GM19372 (cell line): Measurements from ENCODE around the gene ROCK2.

Experiments used
- ATAC-seq: cut with Tn5 transposase; IDR thresholded peaks from one replicate; pipeline ENCODE4 v1.9.1; 2021; ENCODE audit warnings: mild to moderate bottlenecking, low read depth, moderate library complexity; ENCODE audit not compliant: unreplicated experiment

The ROCK2 gene

DNA sequence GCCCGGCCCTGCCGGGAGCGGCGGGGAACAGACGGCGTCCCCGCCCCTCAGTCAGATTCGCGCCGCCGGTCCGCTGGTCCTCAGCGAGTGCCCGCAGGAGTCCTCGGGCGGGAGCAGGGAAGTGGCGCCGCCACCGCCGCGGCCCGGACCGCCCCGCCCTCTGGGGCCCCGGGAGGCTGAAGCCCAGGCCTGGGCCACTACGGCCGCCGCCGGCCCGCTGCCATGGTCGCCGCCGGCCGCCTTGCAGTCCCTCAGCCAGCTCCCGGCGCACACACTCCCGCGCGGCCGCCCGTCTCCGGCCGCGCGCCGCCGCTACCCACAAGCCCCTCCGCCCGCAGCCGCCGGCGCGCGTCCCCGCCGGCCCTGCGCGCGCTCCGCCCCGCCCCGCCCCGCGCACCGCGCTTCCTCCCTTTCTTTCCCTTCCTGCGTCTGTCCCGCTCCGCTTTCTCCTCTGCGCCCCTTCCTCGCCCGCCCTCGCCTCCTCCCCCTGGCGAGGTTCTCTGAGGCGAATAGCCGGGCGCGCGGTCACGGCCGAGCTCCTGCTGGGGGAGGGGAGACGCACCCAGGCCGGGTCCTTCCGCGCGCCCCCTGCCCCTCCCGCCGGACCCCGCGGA, at the start of gene ROCK2:
ROCK2 (minus strand) TSS at position 295 of the 614 bp plus-strand sequence. CDS start 500 bp downstream, outside the sequence.
- ATAC-seq = peak; percentile 56

DNA sequence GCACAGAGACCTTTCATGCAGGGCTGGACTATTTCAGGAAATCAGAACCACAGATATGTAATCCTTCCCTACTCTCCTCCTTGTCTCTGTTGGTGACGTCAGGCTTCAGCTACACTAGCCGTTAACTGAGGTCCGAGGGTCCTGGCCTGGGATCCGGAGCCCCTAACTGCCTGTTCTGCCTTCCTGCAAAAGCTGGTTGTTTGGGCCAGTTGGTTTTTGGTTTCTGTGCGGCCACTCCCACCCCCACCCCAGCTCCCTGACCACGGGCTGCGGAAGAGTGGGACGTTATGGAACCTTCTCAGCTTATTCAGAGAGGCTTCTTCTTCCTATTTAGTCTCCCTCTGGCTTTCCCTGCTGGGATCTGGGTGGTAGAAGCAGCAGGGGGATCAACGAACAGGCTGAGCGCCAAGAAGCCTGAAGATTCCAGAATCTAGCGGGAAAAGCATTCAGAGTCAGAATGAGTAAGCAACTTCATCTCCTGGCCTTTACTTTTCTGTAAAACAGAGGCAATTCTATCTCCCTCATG, 49.3 kb upstream of the ROCK2 start:
- ATAC-seq = no peak

DNA sequence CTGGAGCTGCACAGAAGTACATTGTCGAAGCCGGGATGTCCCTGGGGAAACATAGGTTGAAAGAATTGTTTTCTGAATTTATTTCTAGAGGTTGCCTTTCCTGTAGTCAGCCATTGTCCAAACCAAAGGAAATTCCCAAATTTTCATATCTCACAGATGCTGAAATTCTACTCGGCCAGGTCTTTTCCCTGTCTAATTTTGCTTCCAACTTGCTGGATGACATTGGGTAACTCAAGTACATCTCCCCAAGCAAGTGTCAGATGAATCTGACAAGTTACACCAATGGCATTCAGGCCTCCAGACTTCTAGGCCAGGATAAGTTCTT, 47.5 kb upstream of the ROCK2 start:
- ATAC-seq = no peak

DNA sequence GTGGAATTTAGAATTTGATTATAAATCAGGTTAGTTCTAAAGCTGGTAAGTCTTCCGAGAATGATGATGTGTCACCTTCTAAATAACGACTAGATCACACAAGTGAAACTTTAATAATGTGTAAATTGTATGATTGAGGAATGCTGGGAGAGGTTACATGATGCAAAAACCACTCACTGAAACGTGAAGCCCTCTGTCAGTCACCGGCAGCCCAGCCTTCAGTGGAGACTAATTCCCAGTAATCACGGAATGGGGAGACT, 45.9 kb upstream of the ROCK2 start:
- no peak for ATAC-seq

DNA sequence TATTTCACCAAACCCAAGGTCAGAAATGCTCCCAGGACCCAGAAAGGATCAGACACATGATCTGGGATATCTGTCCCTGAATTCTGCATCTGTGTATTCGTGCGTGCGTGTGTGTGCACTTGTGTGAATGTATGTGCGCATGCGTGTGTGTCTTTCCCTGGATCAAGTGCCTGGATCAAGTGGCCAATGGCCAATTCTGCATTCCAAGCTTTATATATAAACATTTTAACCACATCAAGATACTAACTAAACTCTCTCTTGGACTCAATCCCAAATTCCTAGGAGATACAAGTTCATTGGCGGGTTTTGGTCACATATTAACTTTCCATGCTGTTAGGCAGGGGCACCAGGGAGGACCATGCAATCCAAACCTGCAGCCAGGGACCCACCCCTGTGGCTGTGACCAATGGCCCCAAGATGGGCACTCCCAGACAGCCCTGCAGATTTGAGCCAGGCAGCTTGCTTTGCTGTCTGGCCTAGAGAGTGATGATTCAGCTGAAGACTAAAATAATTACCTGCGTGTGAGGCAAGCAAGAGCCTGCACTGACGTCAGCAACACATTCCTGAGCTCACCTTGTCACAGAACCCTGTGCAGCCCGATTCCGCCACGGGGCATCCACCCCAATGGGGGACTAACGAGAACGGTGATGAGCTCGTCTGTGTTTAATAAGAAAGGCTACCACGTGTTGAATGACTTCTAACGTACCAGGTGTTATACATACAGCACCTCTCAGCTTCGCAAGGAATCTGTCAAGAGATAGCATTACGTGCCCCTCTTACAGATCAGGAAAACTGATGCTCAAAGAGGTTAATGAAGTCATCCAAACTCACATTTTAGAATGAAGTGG, 45.3 kb upstream of the ROCK2 start:
- no peak for ATAC-seq

DNA sequence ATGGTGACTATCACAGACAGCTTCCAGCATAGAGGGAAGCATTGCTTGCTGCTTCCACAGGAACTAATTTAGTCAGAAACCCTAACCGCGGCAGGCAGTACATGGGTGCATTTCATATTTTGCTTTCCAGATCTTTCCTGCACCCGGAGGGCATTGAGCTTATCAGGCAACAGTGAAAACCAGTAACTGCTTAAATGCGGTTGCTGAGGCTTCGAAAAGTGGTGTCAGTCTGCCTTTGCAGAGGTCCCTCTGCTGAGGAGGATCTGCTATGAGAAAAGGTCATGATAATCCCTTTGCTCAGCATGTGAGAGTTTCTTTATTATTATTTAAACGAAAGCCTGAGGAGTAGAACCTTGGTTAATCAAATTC, 44.6 kb upstream of the ROCK2 start:
- no peak for ATAC-seq

DNA sequence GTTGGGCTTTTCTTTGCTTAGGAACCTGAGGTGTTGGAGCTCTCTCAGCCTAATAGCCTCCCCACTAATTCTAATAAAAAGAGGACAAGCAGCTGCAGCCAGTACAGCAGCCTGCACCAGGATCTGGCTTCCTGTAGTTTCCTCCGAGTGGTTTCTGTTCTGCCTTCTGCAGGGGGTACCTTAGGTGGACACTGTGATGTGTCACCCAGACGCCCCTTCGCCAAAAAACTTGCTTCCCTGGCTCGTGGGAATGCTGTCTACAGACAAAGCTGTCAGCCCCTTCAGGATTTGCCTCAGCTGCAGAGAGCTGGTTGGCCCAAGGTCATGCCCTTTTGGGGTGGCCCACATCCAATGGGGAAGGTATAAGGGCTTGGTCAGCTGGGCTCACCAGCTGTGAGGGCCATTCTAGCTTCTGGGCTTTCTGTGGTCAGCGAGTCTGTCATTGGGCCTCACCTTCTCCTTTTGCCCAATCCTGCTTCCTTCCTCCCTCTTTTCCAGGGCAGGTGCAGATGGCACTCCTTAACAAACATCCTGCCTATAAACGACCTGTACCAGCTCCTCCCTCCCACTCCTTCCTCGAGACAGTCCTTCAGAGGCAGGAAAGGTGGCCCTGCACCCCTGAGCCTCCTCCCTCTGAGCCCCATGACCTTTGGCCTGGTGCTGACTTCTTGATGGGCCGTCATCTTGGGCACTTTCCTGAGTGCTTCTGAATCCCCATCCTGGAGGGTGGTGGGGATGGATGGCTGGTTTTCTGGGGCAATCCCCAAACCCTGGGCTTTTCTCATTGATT, 44.0 kb upstream of the ROCK2 start:
- no peak for ATAC-seq

DNA sequence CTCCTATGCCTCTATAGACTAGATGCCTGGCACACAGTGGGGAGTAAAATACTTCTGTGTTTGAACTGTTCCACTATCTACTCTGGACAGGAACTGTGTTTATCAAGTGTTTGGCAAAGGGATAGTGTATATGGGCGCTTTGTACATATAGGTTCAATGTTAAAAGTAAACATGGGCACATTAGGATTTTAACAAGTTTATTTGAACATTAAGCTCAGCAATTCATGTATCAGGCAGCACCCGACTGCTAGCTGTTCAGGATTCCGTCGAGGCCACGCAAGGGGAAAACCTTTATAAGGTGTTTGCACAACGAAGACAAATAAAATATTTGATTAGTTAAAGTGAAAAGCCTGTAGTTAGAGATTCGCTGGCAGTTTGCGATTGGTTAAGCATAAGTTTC, 43.4 kb upstream of the ROCK2 start:
- ATAC-seq = no peak

DNA sequence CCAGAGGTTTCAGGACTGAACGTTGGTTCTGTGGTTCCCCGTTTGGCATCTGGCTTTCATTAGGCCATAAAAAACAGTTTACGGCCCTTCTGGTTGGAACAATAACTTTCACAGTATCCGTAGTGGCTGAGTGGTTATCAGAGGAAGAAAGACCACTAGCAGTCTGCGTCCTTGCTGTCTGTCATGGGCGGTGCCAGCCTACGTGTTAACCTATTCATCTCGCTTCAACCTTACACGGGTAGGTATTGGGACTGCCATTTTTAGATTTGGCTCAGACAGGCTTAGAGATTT, 42.6 kb upstream of the ROCK2 start:
- ATAC-seq = no peak

DNA sequence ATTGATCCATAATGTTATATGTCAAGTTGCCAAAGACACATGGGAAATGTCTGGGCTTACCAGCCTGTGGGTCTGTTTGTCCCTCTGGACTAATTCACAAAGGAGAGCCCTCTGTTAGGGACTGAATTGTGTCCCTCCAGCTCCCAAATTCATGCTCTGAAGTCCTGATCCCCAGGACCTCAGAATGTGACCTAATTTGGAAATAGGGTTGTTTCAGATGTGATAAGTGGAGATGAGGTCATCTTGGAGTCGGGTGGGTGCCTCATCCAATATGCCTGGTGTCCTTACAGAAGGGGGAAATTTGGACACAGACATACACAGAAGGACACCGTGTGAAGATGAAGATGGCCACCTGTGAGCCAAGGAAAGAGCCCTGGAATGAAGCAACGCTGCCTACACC, 41.4 kb upstream of the ROCK2 start:
- no peak for ATAC-seq

DNA sequence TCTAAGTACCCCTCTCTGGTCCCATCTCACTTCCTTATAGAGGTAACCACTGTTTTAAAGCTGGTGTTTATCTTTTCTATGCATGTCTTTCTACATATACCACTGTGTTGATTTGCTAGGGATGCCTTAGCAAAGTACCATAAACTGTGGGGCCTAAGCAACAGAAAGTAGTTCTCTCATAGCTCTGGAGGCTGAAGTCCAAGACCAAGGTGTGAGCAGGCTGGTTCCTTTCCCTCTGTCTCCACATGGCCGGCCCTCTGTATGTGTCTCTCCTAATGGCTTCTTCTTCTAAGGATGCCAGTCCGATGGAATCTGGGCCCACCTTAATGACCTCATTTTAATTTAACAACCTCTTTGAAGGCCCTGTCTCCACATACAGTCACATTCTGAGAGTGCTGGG, 40.8 kb upstream of the ROCK2 start:
- no peak for ATAC-seq

DNA sequence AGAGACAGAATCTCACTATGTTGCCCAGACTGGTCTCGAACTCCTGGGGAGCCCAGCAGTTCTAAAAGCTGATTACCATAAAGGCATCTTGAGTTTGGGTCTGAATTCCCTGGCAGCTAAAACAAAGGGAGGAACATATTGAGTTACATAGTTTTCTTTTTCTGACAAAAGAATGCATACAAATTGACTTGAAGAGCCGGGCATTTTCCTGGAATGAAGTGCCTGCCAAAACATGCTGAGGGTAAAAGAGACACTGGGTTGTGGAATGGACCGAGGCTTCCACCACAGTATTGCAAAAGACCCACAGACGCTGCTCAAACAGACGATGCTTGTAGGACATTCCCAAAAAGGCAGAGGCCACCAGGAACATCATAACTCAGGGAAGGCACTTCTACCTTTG, 35.1 kb upstream of the ROCK2 start:
- ATAC-seq = no peak

DNA sequence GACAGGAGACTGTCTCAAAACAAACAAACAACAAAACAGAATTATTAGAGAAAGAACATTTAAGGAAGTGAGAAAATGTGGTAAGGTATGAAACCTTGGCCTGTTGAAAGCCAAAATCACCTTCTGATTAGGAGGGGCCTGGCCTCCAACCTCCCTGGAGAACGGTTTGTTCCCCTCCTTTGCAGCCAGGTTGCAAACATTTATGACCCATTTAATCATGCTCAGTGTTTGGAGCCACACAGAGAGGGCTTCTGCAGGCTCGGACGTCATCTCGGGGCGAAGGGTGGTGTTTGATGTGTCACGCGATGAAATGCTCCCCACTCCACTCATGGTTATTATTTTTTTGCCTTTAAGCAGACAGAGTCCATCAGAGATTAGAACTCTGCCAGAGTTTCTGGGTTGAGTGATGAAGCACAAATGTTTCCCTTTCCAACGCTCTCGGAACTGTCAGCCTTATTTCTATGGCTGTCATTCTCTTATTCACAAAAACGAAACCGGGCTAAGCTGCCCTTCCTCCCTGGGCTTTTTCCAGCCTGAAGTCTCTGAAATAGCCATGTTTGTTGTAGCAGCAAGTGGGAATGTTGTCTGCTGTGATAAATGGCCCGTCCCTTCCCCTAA, 33.6 kb upstream of the ROCK2 start:
- peak; percentile 96 for ATAC-seq

DNA sequence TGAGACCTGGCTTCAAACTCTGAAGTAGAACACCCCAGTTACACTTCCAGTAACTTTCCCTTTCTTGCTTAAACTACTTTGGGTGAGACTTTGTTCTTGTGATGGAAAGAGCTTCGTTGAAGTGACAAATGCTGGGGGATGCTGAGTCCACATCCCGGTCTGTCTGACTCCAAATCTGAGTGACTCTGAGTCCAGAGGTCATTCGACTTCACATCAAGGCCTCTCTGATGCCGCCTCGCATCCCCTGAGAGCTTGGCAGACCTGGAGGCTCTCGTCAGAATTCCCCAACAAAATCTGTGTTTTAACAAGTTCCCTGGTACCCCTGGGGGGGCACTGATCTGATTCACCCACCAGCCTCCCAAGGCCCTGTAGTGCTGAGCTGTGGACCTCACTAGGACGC, 31.6 kb upstream of the ROCK2 start:
- no peak for ATAC-seq

DNA sequence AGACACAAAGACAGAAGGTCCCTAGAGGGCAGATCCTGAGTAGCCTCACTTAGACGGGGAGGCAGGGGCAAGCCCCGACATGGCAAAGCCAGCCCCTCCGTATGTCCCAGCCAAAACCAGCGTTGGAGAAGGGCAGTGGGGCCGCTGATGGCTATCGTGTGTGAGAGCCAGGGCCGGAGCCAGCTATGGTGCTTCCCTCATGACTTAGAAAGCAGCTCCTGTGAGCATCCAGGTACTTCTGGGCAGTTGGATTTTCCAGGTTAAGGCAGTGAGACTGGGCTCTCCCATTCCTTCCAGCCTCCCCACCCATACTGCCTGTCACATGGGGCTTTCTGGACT, 31.2 kb upstream of the ROCK2 start:
- no peak for ATAC-seq

DNA sequence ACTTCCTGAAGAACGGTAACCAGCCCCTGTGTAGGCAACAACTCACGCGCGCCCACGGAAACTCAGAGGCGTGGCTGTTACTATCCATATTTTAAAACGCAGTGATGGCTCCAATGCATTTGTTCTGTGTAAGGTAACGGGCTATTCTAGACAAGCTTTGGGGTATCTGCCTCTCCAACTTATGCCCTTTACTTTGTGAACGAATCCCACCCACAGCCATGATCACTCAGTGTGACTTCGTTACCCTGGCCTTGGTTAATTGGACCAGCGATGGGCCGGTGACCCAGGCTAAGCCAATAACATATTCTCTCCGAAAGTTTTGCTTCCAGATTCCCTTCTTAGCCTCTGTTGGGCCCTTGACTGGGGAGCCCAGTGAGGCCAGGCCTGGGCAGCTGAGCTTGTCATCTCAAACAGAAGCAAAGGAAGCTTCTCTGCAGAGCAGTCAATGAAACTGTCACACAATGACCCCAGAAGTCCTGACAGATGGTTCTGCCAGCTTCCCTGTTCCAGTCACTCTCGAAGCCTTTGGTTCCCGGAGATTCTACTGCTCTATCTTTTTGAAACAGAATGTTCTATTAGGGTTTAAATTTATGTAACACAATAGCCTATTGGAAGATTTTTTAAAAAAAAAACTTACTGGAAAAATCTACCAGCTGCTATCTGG, 30.7 kb upstream of the ROCK2 start:
- no peak for ATAC-seq

DNA sequence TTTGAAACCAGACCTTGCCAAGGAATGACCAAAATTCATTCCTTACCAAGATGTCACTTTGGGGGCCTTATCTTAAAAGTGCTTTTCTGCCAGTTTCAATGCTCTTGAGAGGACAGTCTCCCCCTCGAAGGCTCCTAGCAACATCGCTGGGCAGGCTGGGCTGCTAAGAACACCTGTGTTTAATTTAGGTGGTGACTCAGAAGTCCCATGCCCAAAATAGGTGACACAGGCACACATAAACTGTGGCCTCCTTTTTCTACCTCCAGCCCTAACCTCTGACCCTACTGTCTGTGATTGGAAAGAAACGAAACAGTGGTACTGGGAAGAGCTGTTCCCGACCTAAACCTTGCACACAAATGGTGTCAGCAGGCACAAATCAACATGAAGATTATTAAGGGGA, 28.7 kb upstream of the ROCK2 start:
- ATAC-seq = no peak

DNA sequence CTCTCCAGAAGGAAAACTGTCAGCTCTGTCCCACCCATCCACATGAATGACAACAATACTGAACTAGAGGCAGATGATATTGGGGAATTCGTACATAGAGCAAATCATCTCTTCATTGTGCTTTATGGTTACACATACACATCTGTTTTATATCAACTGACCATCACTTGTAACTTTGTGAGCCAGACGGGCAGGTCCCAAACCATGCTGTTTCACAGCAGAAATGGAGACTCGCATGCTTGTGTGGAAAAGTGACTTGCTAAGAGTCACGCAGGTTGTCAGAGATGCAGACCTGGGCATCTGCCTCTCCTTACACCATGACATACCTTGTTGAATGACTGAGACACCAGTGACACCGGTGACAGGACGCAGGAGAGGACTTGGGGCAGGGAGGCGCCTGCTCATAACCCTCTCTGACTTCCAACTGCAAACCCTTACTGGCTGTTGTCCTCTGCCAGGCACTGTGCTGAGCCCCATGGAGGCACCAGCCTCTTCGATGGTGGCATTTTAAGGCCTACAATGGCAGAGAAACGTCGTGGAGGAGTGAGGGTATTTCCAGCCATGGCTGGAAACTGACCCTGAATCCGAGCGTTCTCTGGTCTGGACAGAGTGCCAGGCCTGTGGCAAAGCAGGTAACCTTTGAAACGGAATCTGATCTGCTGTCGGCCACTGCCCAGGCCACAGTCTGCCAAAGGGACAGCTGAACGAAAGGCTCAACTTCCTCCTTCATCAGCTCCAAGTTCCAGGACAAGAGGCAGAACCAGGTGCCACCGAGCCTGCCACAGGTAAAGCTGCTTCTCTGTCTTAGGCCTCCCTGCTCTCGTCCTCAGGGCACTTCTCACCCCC, 26.9 kb upstream of the ROCK2 start:
- no peak for ATAC-seq

DNA sequence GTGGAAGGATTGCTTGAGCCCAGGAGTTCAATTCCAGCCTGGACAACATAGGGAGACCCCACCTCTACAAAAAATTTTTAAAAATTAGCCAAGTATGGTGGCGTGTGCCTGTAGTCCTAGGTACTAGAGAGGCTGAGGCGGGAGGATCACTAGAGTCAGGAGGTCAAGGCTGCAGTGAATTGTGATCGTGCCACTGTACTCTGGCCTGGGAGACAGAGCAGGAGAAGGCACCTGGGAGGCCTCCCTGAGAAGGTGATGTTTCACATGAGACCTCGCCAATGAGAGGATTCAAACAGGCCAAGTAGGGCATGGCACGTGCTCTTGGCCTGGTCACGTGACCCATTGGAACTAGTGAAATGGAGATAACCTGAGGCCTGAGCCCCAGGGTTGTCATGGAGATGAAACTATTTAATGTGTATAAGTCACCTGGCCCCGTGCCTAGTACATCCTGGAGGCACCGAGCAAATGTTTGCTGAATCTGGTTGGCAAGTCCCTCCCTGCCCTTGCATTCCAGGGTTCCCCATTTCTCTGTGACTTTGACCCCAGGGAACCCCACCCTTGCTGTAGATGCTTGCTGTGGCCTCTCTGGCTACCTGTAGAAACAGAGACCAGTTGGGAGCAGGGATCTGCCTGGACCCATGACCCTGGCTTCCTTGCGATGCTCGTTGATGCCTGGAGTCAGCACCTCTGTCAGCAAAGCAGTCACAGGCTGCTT, 26.1 kb upstream of the ROCK2 start:
- no peak for ATAC-seq
